ENCODE data around the gene PGF. TPM values are rescaled to one million over a fixed set of nuclear protein-coding genes. Genes with fewer than 3 reads are reported as not detected.

PGF gene
- total RNA-seq, 1 donor from 2014 or later, result 8.9 TPM

GRCh38 chr14:74896400-74896799, 59.0 kb downstream of the PGF start:
- no peaks in the 10 kb centered on the region for H3K9me3 ChIP-seq (ENCODE audit: control insufficient read depth in 3 of 3, low read length in 3 of 3)
- H3K36me3 ChIP-seq (ENCODE audit: control insufficient read depth in 3 of 3, insufficient read depth in 3 of 3, low read length in 3 of 3), result peaks cover 79 to 96% (median 92%) of the 10 kb centered on the region in 3 donors
- H3K27me3 ChIP-seq (ENCODE audit: control insufficient read depth in 3 of 3, insufficient read depth in 3 of 3, low read length in 3 of 3), result no peaks in the 10 kb centered on the region
- H3K4me3 ChIP-seq (ENCODE audit: low read length in 3 of 3), result no peak overlapping the region
- no peaks in the 10 kb centered on the region for H3K4me1 ChIP-seq (ENCODE audit: control insufficient read depth in 3 of 3, insufficient read depth in 3 of 3, low read length in 3 of 3)
- no peak overlapping the region for H3K27ac ChIP-seq (ENCODE audit: low read depth, low read length)
- H3K9ac ChIP-seq (ENCODE audit: low read depth in 1 of 3, low read length in 3 of 3), result no peak overlapping the region

DNA sequence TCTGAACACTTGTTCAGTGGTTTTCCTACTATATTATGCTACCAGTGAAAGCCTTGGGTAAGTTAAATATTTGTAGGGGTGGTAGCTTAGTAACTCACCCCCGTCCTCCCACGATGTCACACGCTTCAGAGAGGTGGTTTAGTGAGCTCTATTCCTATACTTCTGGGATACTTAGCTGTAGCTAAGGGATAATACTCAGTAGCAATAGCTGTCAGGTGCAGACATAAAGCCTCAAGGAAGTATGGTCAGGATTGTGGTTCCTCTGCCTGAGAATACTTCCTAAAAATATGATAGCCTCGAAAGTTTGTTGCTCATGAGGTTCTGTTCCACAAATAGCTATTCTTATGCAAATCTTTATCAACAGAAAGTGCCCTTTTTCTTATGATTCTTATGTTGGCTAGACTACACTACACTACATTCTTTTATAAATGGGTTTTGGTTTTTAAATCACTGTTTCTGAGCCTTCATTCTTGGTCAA, 61.7 kb downstream of the PGF start:
- H3K9ac ChIP-seq (ENCODE audit: low read depth in 1 of 3, low read length in 3 of 3), result no peak overlapping the region
- H3K36me3 ChIP-seq (ENCODE audit: control insufficient read depth in 3 of 3, insufficient read depth in 3 of 3, low read length in 3 of 3), result peaks cover 70 to 85% (median 79%) of the 10 kb centered on the region in 3 donors
- H3K4me1 ChIP-seq (ENCODE audit: control insufficient read depth in 3 of 3, insufficient read depth in 3 of 3, low read length in 3 of 3), result no peaks in the 10 kb centered on the region
- H3K9me3 ChIP-seq (ENCODE audit: control insufficient read depth in 3 of 3, low read length in 3 of 3), result no peaks in the 10 kb centered on the region
- H3K4me3 ChIP-seq (ENCODE audit: low read length in 3 of 3), result no peak overlapping the region
- H3K27me3 ChIP-seq (ENCODE audit: control insufficient read depth in 3 of 3, insufficient read depth in 3 of 3, low read length in 3 of 3), result no peaks in the 10 kb centered on the region
- H3K27ac ChIP-seq (ENCODE audit: low read depth, low read length), result no peak overlapping the region

GRCh38 chr14:74892745-74893144, 62.7 kb downstream of the PGF start:
- Histone ChIP-seq H3K9ac (ENCODE audit: low read depth in 1 of 3, low read length in 3 of 3) (no peak overlapping the region), H3K27me3 (ENCODE audit: control insufficient read depth in 3 of 3, insufficient read depth in 3 of 3, low read length in 3 of 3) (no peaks in the 10 kb centered on the region), H3K36me3 (ENCODE audit: control insufficient read depth in 3 of 3, insufficient read depth in 3 of 3, low read length in 3 of 3) (peaks cover 62 to 77% (median 73%) of the 10 kb centered on the region in 3 donors), H3K4me1 (ENCODE audit: control insufficient read depth in 3 of 3, insufficient read depth in 3 of 3, low read length in 3 of 3) (no peaks in the 10 kb centered on the region), H3K27ac (ENCODE audit: low read depth, low read length) (no peak overlapping the region), H3K4me3 (ENCODE audit: low read length in 3 of 3) (no peak overlapping the region), H3K9me3 (ENCODE audit: control insufficient read depth in 3 of 3, low read length in 3 of 3) (no peaks in the 10 kb centered on the region)

GRCh38 chr14:74891870-74892269, 63.5 kb downstream of the PGF start:
- Histone ChIP-seq H3K36me3 (ENCODE audit: control insufficient read depth in 3 of 3, insufficient read depth in 3 of 3, low read length in 3 of 3) (peaks cover 56 to 69% (median 68%) of the 10 kb centered on the region in 3 donors), H3K27ac (ENCODE audit: low read depth, low read length) (no peak overlapping the region)

More at GRCh38 chr14:74891870-74892269, 63.5 kb downstream of the PGF start:
- H3K4me1 ChIP-seq (ENCODE audit: control insufficient read depth in 3 of 3, insufficient read depth in 3 of 3, low read length in 3 of 3), result no peaks in the 10 kb centered on the region
- no peak overlapping the region for H3K4me3 ChIP-seq (ENCODE audit: low read length in 3 of 3)
- no peaks in the 10 kb centered on the region for H3K9me3 ChIP-seq (ENCODE audit: control insufficient read depth in 3 of 3, low read length in 3 of 3)
- H3K9ac ChIP-seq (ENCODE audit: low read depth in 1 of 3, low read length in 3 of 3), result no peak overlapping the region
- no peaks in the 10 kb centered on the region for H3K27me3 ChIP-seq (ENCODE audit: control insufficient read depth in 3 of 3, insufficient read depth in 3 of 3, low read length in 3 of 3)

Other genes starting within 250 kb of the PGF start
- 21.9 TPM for gene AREL1, start 242.5 kb downstream of the PGF start, total RNA-seq
- 15.1 TPM for gene FCF1, start 242.5 kb downstream of the PGF start, total RNA-seq
- 49.6 TPM for gene YLPM1, start 192.3 kb downstream of the PGF start, total RNA-seq
- not detected for gene PROX2, start 79.5 kb downstream of the PGF start, total RNA-seq
- 38.1 TPM for gene DLST, start 73.7 kb downstream of the PGF start, total RNA-seq
- gene RPS6KL1, start 32.3 kb downstream of the PGF start, total RNA-seq, result 3.1 TPM
- gene EIF2B2, start 47.3 kb upstream of the PGF start, total RNA-seq, result 18.8 TPM
- gene MLH3, start 95.9 kb upstream of the PGF start, total RNA-seq, result 48.0 TPM
- gene ACYP1, start 108.4 kb upstream of the PGF start, total RNA-seq, result 8.4 TPM
- gene ZC2HC1C, start 114.0 kb upstream of the PGF start, total RNA-seq, result under 0.01 TPM
- gene NEK9, start 171.5 kb upstream of the PGF start, total RNA-seq, result 59.0 TPM
- 116 TPM for gene TMED10, start 221.0 kb upstream of the PGF start, total RNA-seq

Data from skeletal muscle tissue (tissue), 4 donors.